Endothelial cell of umbilical vein (primary cell): ENCODE data around the gene PLEKHA5. TPM values are rescaled to one million over a fixed set of nuclear protein-coding genes. Genes with fewer than 3 reads are reported as not detected.

Experiments
- BruUV-seq: library from RNA; stranded (reverse); fragments of 400-500 nt; replicated peaks from 2 replicates; lab custom pipeline; 2021; lab: Mats Ljungman, UMichigan
- CTCF ChIA-PET: fragments of 300-600, 350-600 bp; sonication (Branson Sonifier 250); formaldehyde crosslinking; loops from one replicate; lab custom pipeline; 2021; ENCODE audit warnings: antibody characterized with exemption, inconsistent platforms; lab: Charles Lee
- POLR2A ChIA-PET: fragments of 300-600, 350-600 bp; sonication (Branson Sonifier 250); formaldehyde crosslinking; loops from one replicate; lab custom pipeline; 2021; ENCODE audit warnings: antibody characterized with exemption, inconsistent platforms; lab: Charles Lee
- DNase-seq: peaks from one replicate; pipeline ENCODE4 v3.0.0-alpha.2; 2011; ENCODE audit warnings: low read depth, low spot score
- FAIRE-seq: peaks from 2 replicates; lab custom pipeline; 2011; peaks lifted over from hg19 to GRCh38; lab: Jason Lieb, UNC
- H2AFZ ChIP-seq: 2 replicates; pipeline ENCODE4 v1.6.0; 2012; ENCODE audit warnings: low read depth, low read length, control low read depth, inconsistent platforms
- H3K27ac ChIP-seq: 2 replicates; pipeline ENCODE4 v1.5.1; 2011; ENCODE audit warnings: low read depth, mild to moderate bottlenecking, control low read depth, low read length, moderate library complexity; ENCODE audit not compliant: insufficient read depth
- H3K27me3 ChIP-seq, 2 experiments: 2 replicates each; pipeline versions ENCODE4 v1.6.0 to v1.6.1; 2011; ENCODE audit warnings: low read length in 2 of 2, mixed read lengths in 1 of 2; ENCODE audit not compliant: control insufficient read depth in 2 of 2, insufficient read depth in 2 of 2
- H3K36me3 ChIP-seq, 2 experiments: 2 replicates in 1 of 2; 3 replicates in 1 of 2; pipeline ENCODE4 v1.5.1; 2011; ENCODE audit warnings: low read length in 2 of 2, mild to moderate bottlenecking in 1 of 2, moderate library complexity in 1 of 2; ENCODE audit not compliant: control insufficient read depth in 2 of 2, insufficient read depth in 2 of 2; ENCODE audit errors: extremely low read depth in 1 of 2
- H3K4me1 ChIP-seq: 3 replicates; pipeline ENCODE4 v1.5.1; 2011; ENCODE audit warnings: mild to moderate bottlenecking, low read length; ENCODE audit not compliant: control insufficient read depth, insufficient read depth; ENCODE audit errors: extremely low read depth
- H3K4me2 ChIP-seq: 2 replicates; pipeline ENCODE4 v1.6.1; 2011; ENCODE audit warnings: low read length, control low read depth, mixed read lengths; ENCODE audit not compliant: insufficient read depth
- H3K4me3 ChIP-seq, 3 experiments: fragments of 200-600 bp in 1 of 3; sonication (generic), shearing (Covaris generic) in 1 of 3; replicated peaks in 1 of 3; 2 replicates each; pipeline ENCODE4 v1.5.1; 2011 to 2016; ENCODE audit warnings: control low read depth in 3 of 3, low read length in 3 of 3, mild to moderate bottlenecking in 2 of 3, inconsistent platforms in 1 of 3, low read depth in 1 of 3, moderate library complexity in 1 of 3; ENCODE audit not compliant: insufficient read depth in 1 of 3
- H3K79me2 ChIP-seq: 2 replicates; pipeline ENCODE4 v1.6.0; 2012; ENCODE audit warnings: low read length, inconsistent platforms; ENCODE audit not compliant: control insufficient read depth, insufficient read depth
- H3K9ac ChIP-seq: replicated peaks from 2 replicates; pipeline ENCODE3; 2011; ENCODE audit warnings: low read length, control low read depth; ENCODE audit not compliant: insufficient read depth; ENCODE audit errors: extremely low read depth
- H3K9me1 ChIP-seq: replicated peaks from 3 replicates; pipeline ENCODE4 v1.6.0; 2011; ENCODE audit warnings: mild to moderate bottlenecking, low read length; ENCODE audit not compliant: control insufficient read depth, insufficient read depth; ENCODE audit errors: extremely low read depth
- H3K9me3 ChIP-seq: replicated peaks from 2 replicates; pipeline ENCODE4 v1.5.1; 2012; ENCODE audit warnings: low read length, inconsistent platforms; ENCODE audit not compliant: control insufficient read depth, insufficient read depth
- H4K20me1 ChIP-seq: replicated peaks from 2 replicates; pipeline ENCODE3; 2011; ENCODE audit warnings: mild to moderate bottlenecking, low read length; ENCODE audit not compliant: control insufficient read depth, insufficient read depth; ENCODE audit errors: extremely low read depth
- EZH2 ChIP-seq: IDR thresholded peaks from 2 replicates; pipeline ENCODE4 v1.6.1; 2012; ENCODE audit warnings: borderline replicate concordance, low read depth, mild to moderate bottlenecking, moderate library complexity, low read length, inconsistent platforms; ENCODE audit not compliant: severe bottlenecking
- FOS ChIP-seq: IDR thresholded peaks from 2 replicates; pipeline ENCODE4 v1.6.1; 2011; ENCODE audit warnings: mild to moderate bottlenecking, low read length, moderate library complexity, borderline replicate concordance; ENCODE audit not compliant: insufficient read depth
- GATA2 ChIP-seq: IDR thresholded peaks from 2 replicates; pipeline ENCODE4 v1.7.0; 2011; ENCODE audit warnings: low read depth, mild to moderate bottlenecking, moderate library complexity, mixed read lengths, low read length; ENCODE audit not compliant: insufficient read length, insufficient read depth
- JUN ChIP-seq: IDR thresholded peaks from 2 replicates; pipeline ENCODE4 v1.6.1; 2011; ENCODE audit warnings: borderline replicate concordance, low read depth; ENCODE audit not compliant: insufficient read length, insufficient read depth
- MYC ChIP-seq: IDR thresholded peaks from one replicate; pipeline ENCODE4 v1.6.1; 2011; ENCODE audit warnings: mild to moderate bottlenecking, low read depth, low read length
- POLR2A ChIP-seq: IDR thresholded peaks from 2 replicates; pipeline ENCODE4 v1.6.1; 2012; ENCODE audit warnings: low read depth, mild to moderate bottlenecking, control low read depth, low read length
- POLR2AphosphoS5 ChIP-seq: IDR thresholded peaks from 2 replicates; pipeline ENCODE4 v1.6.1; 2012; ENCODE audit warnings: low read depth, mild to moderate bottlenecking, control low read depth, low read length, moderate library complexity; ENCODE audit not compliant: insufficient read depth
- dilution Hi-C: fragments of 300-500 bp; cut with MboI; formaldehyde crosslinking; loops from one replicate; pipeline ENCODE4 v1.15.0; 2019; ENCODE audit warnings: low sequenced_read_pairs; ENCODE audit not compliant: extremely low pct_ligation_motif_present
- intact Hi-C: fragments of 100-400 bp; cut with micrococcal nuclease; formaldehyde crosslinking; loops from one replicate; pipeline ENCODE4 v1.10.0; 2022
- polyA plus RNA-seq, 4 experiments: library from polyadenylated mRNA; depleted of rRNA in 3 of 4; stranded (reverse) in 3 of 4; unstranded in 1 of 4; fragments of >200 nt; gene quantifications; 2 replicates each; pipeline versions ENCODE4 v1.2.1 to v1.2.3, GENCODE V29; 2011 to 2012; ENCODE audit warnings: missing spikeins in 1 of 4
- total RNA-seq: library from RNA; stranded (reverse); gene quantifications from 2 replicates; pipeline ENCODE4 v1.2.3, GENCODE V29; 2021
- TF ChIP-seq, protein P1 (sequence below): IDR thresholded peaks from 2 replicates; pipeline ENCODE4 v1.6.1; 2011; ENCODE audit not compliant: insufficient read depth, insufficient read length
- TF ChIP-seq, protein P2 (sequence below), 2 donors: IDR thresholded peaks; 1 replicate in 1 of 2; 2 replicates in 1 of 2; pipeline ENCODE4 v1.5.1; 2011; ENCODE audit warnings: low read length in 2 of 2, mild to moderate bottlenecking in 2 of 2, moderate library complexity in 2 of 2, control low read depth in 1 of 2, inconsistent platforms in 1 of 2, low read depth in 1 of 2; ENCODE audit not compliant: insufficient read depth in 1 of 2; ENCODE audit errors: extremely low read depth in 1 of 2

Gene PLEKHA5
- total and polyA plus RNA-seq, 2 donors (not counting 3 experiments of a cell fraction or from before 2014, with no cell fraction given), result 2.5 to 12.7 TPM

DNA sequence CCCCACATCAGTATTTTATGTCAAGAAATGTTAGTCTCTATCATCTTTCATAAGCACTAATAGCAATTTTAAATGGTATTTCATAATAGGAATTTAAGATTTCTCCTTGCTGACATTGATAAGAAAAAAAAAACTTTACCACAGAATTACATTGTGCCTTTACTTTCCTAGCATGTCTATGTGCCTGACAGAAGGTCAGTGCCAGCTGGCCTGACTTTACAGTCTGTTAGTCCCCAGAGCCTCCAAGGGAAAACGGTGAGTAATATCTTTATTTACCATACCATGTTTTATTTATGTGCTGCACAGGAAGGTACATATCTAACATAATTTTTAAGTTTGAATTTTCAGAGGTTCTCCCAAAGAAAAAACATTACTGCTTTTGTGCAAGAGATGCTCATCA is 157.8 kb downstream of the PLEKHA5 start:
- BruUV-seq, result no TSS peak
- no peak for FAIRE-seq

More for the DNA sequence above, 157.8 kb downstream of the PLEKHA5 start:
- no peak overlapping the region for H3K9ac ChIP-seq
- H3K36me3 ChIP-seq, result peaks cover 0 to 2% of the 10 kb centered on the region in 2 experiments
- H4K20me1 ChIP-seq, result no peaks in the 10 kb centered on the region
- POLR2A ChIA-PET, result no interaction called here
- H3K27me3 ChIP-seq, result no peaks in the 10 kb centered on the region
- no peak overlapping the region for H3K27ac ChIP-seq
- no peaks in the 10 kb centered on the region for H3K9me1 ChIP-seq
- no peaks in the 10 kb centered on the region for H3K9me3 ChIP-seq
- H3K4me2 ChIP-seq, result no peak overlapping the region
- intact Hi-C loops (no loop called here), dilution Hi-C loops (no loop called here)
- H3K4me1 ChIP-seq, result no peaks in the 10 kb centered on the region
- H2AFZ ChIP-seq, result no peak overlapping the region
- no peak overlapping the region for H3K4me3 ChIP-seq
- TF ChIP-seq EZH2 (no peak), POLR2AphosphoS5 (no peak), POLR2A (no peak), JUN (no peak), GATA2 (no peak), FOS (no peak), MYC (no peak)
- TF ChIP-seq, protein P1, sequence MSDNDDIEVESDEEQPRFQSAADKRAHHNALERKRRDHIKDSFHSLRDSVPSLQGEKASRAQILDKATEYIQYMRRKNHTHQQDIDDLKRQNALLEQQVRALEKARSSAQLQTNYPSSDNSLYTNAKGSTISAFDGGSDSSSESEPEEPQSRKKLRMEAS, result no peak
- TF ChIP-seq, protein P2, sequence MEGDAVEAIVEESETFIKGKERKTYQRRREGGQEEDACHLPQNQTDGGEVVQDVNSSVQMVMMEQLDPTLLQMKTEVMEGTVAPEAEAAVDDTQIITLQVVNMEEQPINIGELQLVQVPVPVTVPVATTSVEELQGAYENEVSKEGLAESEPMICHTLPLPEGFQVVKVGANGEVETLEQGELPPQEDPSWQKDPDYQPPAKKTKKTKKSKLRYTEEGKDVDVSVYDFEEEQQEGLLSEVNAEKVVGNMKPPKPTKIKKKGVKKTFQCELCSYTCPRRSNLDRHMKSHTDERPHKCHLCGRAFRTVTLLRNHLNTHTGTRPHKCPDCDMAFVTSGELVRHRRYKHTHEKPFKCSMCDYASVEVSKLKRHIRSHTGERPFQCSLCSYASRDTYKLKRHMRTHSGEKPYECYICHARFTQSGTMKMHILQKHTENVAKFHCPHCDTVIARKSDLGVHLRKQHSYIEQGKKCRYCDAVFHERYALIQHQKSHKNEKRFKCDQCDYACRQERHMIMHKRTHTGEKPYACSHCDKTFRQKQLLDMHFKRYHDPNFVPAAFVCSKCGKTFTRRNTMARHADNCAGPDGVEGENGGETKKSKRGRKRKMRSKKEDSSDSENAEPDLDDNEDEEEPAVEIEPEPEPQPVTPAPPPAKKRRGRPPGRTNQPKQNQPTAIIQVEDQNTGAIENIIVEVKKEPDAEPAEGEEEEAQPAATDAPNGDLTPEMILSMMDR (IDR thresholded peaks at IDR 0.05; ENCODE audit: extremely low read depth in 1 of 2, insufficient read depth in 1 of 2, low read depth in 1 of 2, low read length in 2 of 2), result no peak
- no peak for DNase-seq
- CTCF ChIA-PET, result interaction anchor here (2.4 kb wide), 1 partner anchor 10 kb away, joined by 9 read pairs; no protein-coding TSS in a partner anchor
- H3K79me2 ChIP-seq, result no peaks in the 10 kb centered on the region
